Body of pancreas (tissue), 4 donors: ENCODE data around the gene LACTBL1.

Experiments used
- CTCF ChIP-seq, 7 experiments: fragments of 450-650 bp in 4 of 7; fragments of 200-600 bp in 3 of 7; sonication (generic) in 3 of 7; IDR thresholded peaks; one replicate each; pipeline ENCODE4 v1.5.1; 2016 to 2019; ENCODE audit warnings: antibody characterized with exemption in 7 of 7
- POLR2A ChIP-seq, 3 donors: fragments of 450-650 bp; IDR thresholded peaks; one replicate each; pipeline ENCODE4 v1.6.1; 2016; ENCODE audit warnings: antibody characterized with exemption in 3 of 3, mild to moderate bottlenecking in 2 of 3

DNA sequence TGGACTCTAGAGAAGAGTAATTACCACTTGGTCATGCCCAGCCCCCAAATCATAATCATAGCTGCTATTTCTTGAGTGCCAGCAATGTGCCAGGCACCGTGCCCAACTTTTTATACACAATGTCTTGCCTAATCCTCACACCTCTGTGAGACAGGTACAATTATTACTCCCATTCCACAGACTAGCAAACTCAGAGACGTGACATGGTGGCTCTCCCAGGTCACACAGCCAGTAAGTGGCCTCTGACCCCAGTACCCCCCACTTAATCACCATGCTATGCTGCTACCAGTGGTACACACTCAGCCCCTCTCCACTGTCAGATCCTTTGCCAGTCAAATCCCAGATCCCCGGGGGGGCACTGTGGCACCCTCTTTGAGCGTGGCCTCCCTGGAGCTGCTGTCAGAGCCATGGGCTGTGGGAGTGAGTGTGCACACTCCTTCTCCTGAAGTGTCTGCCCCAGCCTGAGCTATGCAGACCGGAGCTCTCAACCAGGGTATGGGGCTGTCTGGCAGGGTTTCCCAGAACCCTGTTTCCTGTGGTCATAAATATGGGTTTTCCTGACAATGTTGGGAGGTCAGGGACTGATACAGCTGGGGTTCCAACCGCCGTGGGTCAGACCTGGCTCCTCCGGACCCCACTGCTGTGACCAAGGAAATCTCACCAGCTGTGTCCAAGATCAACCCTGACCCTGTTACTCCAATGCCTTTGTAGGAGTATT lies 51.8 kb downstream of the LACTBL1 start:
- TF ChIP-seq CTCF (IDR thresholded peaks at IDR 0.05) (no peak), POLR2A (IDR thresholded peaks at IDR 0.05) (no peak)
